ENCODE measurements around the gene ZNF76. TPM values are rescaled to one million over a fixed set of nuclear protein-coding genes. Genes with fewer than 3 reads are reported as not detected.

Gene ZNF76
- total and polyA plus RNA-seq, 10 of the 15 experiments (the other 5 are each of a cell fraction or from before 2014, with no cell fraction given) = 2.8 to 41.0 (median 24.8) TPM

GRCh38 chr6:35297601-35298481 is 38.3 kb downstream of the ZNF76 start, which contains the start of gene DEF6 (continued):
- TF ChIP-seq SMAD1 (IDR thresholded peaks at IDR 0.05; ENCODE audit: low read depth, partially characterized antibody) (no peak), BCLAF1 (IDR thresholded peaks at IDR 0.05) (no peak), HSF1 (IDR thresholded peaks at IDR 0.05; ENCODE audit: low read depth, low read length) (no peak), BACH1 (IDR thresholded peaks at IDR 0.05; ENCODE audit: borderline replicate concordance) (no peak; the same call in 1 of the 2 replicates), CTCF (IDR thresholded peaks at IDR 0.05 in 2 of 3, conservative IDR thresholded peaks at IDR 0.05 in 1 of 3; ENCODE audit: control insufficient read depth in 2 of 3, extremely low read depth in 1 of 3, insufficient read depth in 1 of 3, low read depth in 3 of 3, low read length in 3 of 3) (peak; percentile 92 to 99 (median 97); a peak in 5 of 6 replicates), SIN3A (IDR thresholded peaks at IDR 0.05; ENCODE audit: low read depth, low read length) (peak; percentile 42; the same call in 1 of the 2 replicates), CBX5 (IDR thresholded peaks at IDR 0.05; ENCODE audit: low read depth) (no peak), MLLT1 (IDR thresholded peaks at IDR 0.05) (peak; percentile 68), POLR2A (IDR thresholded peaks at IDR 0.05; ENCODE audit: low read depth, low read length) (peak; percentile 82), LARP7 (IDR thresholded peaks at IDR 0.05) (peak; percentile 81), ASH2L (IDR thresholded peaks at IDR 0.05; ENCODE audit: borderline replicate concordance, low read depth) (no peak), ELK1 (IDR thresholded peaks at IDR 0.05; ENCODE audit: low read depth, low read length) (peak; percentile 44), MTA2 (IDR thresholded peaks at IDR 0.05; ENCODE audit: low read depth) (0 out of 2 replicates have a peak, but pooled peaks have one; percentile 27), CREB1 (IDR thresholded peaks at IDR 0.05; ENCODE audit: low read depth) (peak; percentile 61; the same call in 1 of the 2 replicates), E4F1 (IDR thresholded peaks at IDR 0.05; ENCODE audit: borderline replicate concordance, partially characterized antibody) (peak; percentile 25), EGR1 (IDR thresholded peaks at IDR 0.05; ENCODE audit: borderline replicate concordance in 1 of 2, low read depth in 2 of 2, low read length in 2 of 2) (peak in 1 of 2 experiments; percentile 61; a peak in 1 of 3 replicates)

Data from GM12878 (cell line).